Measurements from ENCODE around the gene KIZ. TPM values are rescaled to one million over a fixed set of nuclear protein-coding genes. Genes with fewer than 3 reads are reported as not detected.

The KIZ gene
- total and polyA plus RNA-seq, 2 donors from 2014 or later = 17.3 to 21.8 TPM

GRCh38 chr20:21251278-21251677 lies 125.4 kb downstream of the KIZ start:
- no peak overlapping the region for H3K27ac ChIP-seq (ENCODE audit: low read depth in 2 of 2, low read length in 2 of 2)
- H3K4me1 ChIP-seq (ENCODE audit: control insufficient read depth in 2 of 3, insufficient read depth in 2 of 3, low read depth in 1 of 3, low read length in 3 of 3) = no peaks in the 10 kb centered on the region
- no peaks in the 10 kb centered on the region for H3K36me3 ChIP-seq (ENCODE audit: control insufficient read depth in 2 of 3, insufficient read depth in 3 of 3, low read length in 3 of 3)
- DNase-seq (no peak), FAIRE-seq (no peak)
- H3K9ac ChIP-seq (ENCODE audit: low read length in 3 of 3) = no peak overlapping the region
- no peak overlapping the region for H3K4me3 ChIP-seq (ENCODE audit: low read length in 3 of 3)
- no peak for TF ChIP-seq CTCF (IDR thresholded peaks at IDR 0.05; ENCODE audit: borderline replicate concordance, extremely low read depth, insufficient read depth)
- intact Hi-C loops (cut with DNase I) = no loop called here
- no peaks in the 10 kb centered on the region for H3K27me3 ChIP-seq (ENCODE audit: control insufficient read depth, insufficient read depth, low read length)
- peaks cover 0 to 3% (median 0%) of the 10 kb centered on the region in 3 donors for H3K9me3 ChIP-seq (ENCODE audit: control insufficient read depth in 2 of 3, insufficient read depth in 1 of 3, low read length in 3 of 3)

GRCh38 chr20:21257192-21257591 lies 131.3 kb downstream of the KIZ start:
- no peak overlapping the region for H3K27ac ChIP-seq (ENCODE audit: low read depth in 2 of 2, low read length in 2 of 2)
- H3K27me3 ChIP-seq (ENCODE audit: control insufficient read depth, insufficient read depth, low read length) = no peaks in the 10 kb centered on the region
- DNase-seq (no peak), FAIRE-seq (no peak)
- H3K9me3 ChIP-seq (ENCODE audit: control insufficient read depth in 2 of 3, insufficient read depth in 1 of 3, low read length in 3 of 3) = no peaks in the 10 kb centered on the region
- intact Hi-C loops (cut with DNase I) = no loop called here
- no peak overlapping the region for H3K4me3 ChIP-seq (ENCODE audit: low read length in 3 of 3)
- H3K9ac ChIP-seq (ENCODE audit: low read length in 3 of 3) = no peak overlapping the region
- no peak for TF ChIP-seq CTCF (IDR thresholded peaks at IDR 0.05; ENCODE audit: borderline replicate concordance, extremely low read depth, insufficient read depth)
- H3K36me3 ChIP-seq (ENCODE audit: control insufficient read depth in 2 of 3, insufficient read depth in 3 of 3, low read length in 3 of 3) = no peaks in the 10 kb centered on the region
- H3K4me1 ChIP-seq (ENCODE audit: control insufficient read depth in 2 of 3, insufficient read depth in 2 of 3, low read depth in 1 of 3, low read length in 3 of 3) = no peaks in the 10 kb centered on the region

DNA sequence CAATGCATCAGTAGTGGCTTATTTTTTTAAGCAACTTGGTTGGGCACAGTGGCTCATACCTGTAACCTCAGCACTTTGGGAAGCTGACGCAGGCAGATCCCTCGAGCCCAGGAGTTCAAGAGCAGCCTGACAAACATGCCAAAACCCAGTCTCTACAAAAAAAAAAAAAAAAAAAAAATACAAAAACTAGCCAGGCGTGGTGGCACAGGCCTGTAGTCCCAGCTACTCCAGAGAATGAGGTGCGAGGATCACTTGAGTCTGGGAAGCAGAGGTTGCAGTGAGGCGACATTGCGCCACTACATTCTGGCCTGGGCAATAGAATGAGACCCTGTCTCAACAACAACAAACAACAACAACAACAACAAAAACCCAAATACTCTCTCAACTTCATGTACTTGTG lies 132.5 kb downstream of the KIZ start:
- intact Hi-C loops (cut with DNase I) = no loop called here
- Histone ChIP-seq H3K27me3 (ENCODE audit: control insufficient read depth, insufficient read depth, low read length) (no peaks in the 10 kb centered on the region), H3K27ac (ENCODE audit: low read depth in 2 of 2, low read length in 2 of 2) (no peak overlapping the region), H3K9me3 (ENCODE audit: control insufficient read depth in 2 of 3, insufficient read depth in 1 of 3, low read length in 3 of 3) (no peaks in the 10 kb centered on the region), H3K36me3 (ENCODE audit: control insufficient read depth in 2 of 3, insufficient read depth in 3 of 3, low read length in 3 of 3) (no peaks in the 10 kb centered on the region), H3K4me1 (ENCODE audit: control insufficient read depth in 2 of 3, insufficient read depth in 2 of 3, low read depth in 1 of 3, low read length in 3 of 3) (no peaks in the 10 kb centered on the region), H3K9ac (ENCODE audit: low read length in 3 of 3) (no peak overlapping the region), H3K4me3 (ENCODE audit: low read length in 3 of 3) (no peak overlapping the region)
- no peak for TF ChIP-seq CTCF (IDR thresholded peaks at IDR 0.05; ENCODE audit: borderline replicate concordance, extremely low read depth, insufficient read depth)
- DNase-seq (no peak), FAIRE-seq (no peak)

- Histone ChIP-seq H3K9ac (ENCODE audit: low read length in 3 of 3) (no peak overlapping the region), H3K9me3 (ENCODE audit: control insufficient read depth in 2 of 3, insufficient read depth in 1 of 3, low read length in 3 of 3) (no peaks in the 10 kb centered on the region), H3K27ac (ENCODE audit: low read depth in 2 of 2, low read length in 2 of 2) (no peak overlapping the region), H3K4me3 (ENCODE audit: low read length in 3 of 3) (no peak overlapping the region), H3K27me3 (ENCODE audit: control insufficient read depth, insufficient read depth, low read length) (no peaks in the 10 kb centered on the region), H3K4me1 (ENCODE audit: control insufficient read depth in 2 of 3, insufficient read depth in 2 of 3, low read depth in 1 of 3, low read length in 3 of 3) (no peaks in the 10 kb centered on the region), H3K36me3 (ENCODE audit: control insufficient read depth in 2 of 3, insufficient read depth in 3 of 3, low read length in 3 of 3) (no peaks in the 10 kb centered on the region)
- FAIRE-seq (no peak), DNase-seq (no peak)
- no peak for TF ChIP-seq CTCF (IDR thresholded peaks at IDR 0.05; ENCODE audit: borderline replicate concordance, extremely low read depth, insufficient read depth)
- intact Hi-C loops (cut with DNase I) = no loop called here
Measured at GRCh38 chr20:21259346-21259745, 133.5 kb downstream of the KIZ start.
